Measurements from ENCODE around the gene TMEM19. TPM values are rescaled to one million over a fixed set of nuclear protein-coding genes. Genes with fewer than 3 reads are reported as not detected.

TMEM19 gene
- total and polyA plus RNA-seq, 2 of the 8 experiments (the other 6 are each of a cell fraction or from before 2014, with no cell fraction given), result 12.6 to 19.1 TPM

- TF ChIP-seq CTCF (IDR thresholded peaks at IDR 0.05; ENCODE audit: control extremely low read depth in 1 of 3, insufficient read depth in 1 of 3, low read depth in 1 of 3, low read length in 3 of 3), result no peak
- TF ChIP-seq RAD21 (IDR thresholded peaks at IDR 0.05 in 1 of 2, conservative IDR thresholded peaks at IDR 0.05 in 1 of 2; ENCODE audit: low read depth in 2 of 2, low read length in 2 of 2), result no peak
- TF ChIP-seq TEAD4 (IDR thresholded peaks at IDR 0.05; ENCODE audit: low read depth, low read length), result no peak
- no peak for TF ChIP-seq JUND (IDR thresholded peaks at IDR 0.05; ENCODE audit: low read length)
Observed at GRCh38 chr12:71710276-71711125, 24.6 kb downstream of the TMEM19 start (continued).

Data from H1 (cell line).